ENCODE data around the gene CREB3L2. TPM values are rescaled to one million over a fixed set of nuclear protein-coding genes. Genes with fewer than 3 reads are reported as not detected.

Gene CREB3L2
- total and polyA plus RNA-seq, 4 donors = 7.4 to 89.1 (median 44.0) TPM

- no peak overlapping the region for H3K4me3 ChIP-seq
- H3K27me3 ChIP-seq (ENCODE audit: control insufficient read depth in 3 of 3, insufficient read depth in 3 of 3, low read length in 2 of 3) = no peaks in the 10 kb centered on the region
- peaks cover 0 to 11% (median 2%) of the 10 kb centered on the region in 5 donors for H3K4me1 ChIP-seq (ENCODE audit: control insufficient read depth in 5 of 5, insufficient read depth in 5 of 5, low read length in 5 of 5)
- no peak overlapping the region for H3K27ac ChIP-seq (ENCODE audit: low read depth in 1 of 2, low read length in 1 of 2)
- no peak for ATAC-seq (ENCODE audit: insufficient read depth, low FRiP score)
- H3K9me3 ChIP-seq (ENCODE audit: control insufficient read depth in 4 of 4, insufficient read depth in 3 of 4, low read length in 3 of 4) = no peaks in the 10 kb centered on the region
- DNase-seq = no peak
- 84 to 90% methylated on average over 9 of the region's 9 CpGs for WGBS, 2 donors
- no peak for TF ChIP-seq CTCF (IDR thresholded peaks at IDR 0.05; ENCODE audit: control extremely low read depth, extremely low read depth)
- no peak overlapping the region for H3K9ac ChIP-seq (ENCODE audit: insufficient read depth in 1 of 2, low read length in 2 of 2)
- peaks cover 5 to 19% (median 17%) of the 10 kb centered on the region in 4 donors for H3K36me3 ChIP-seq (ENCODE audit: control insufficient read depth in 4 of 4, insufficient read depth in 4 of 4, low read length in 4 of 4)
Measured at GRCh38 chr7:137916980-137917645, 84.8 kb downstream of the CREB3L2 start.

GRCh38 chr7:137916564-137916963, 85.3 kb downstream of the CREB3L2 start:
- Histone ChIP-seq H3K9ac (ENCODE audit: insufficient read depth in 1 of 2, low read length in 2 of 2) (no peak overlapping the region), H3K9me3 (ENCODE audit: control insufficient read depth in 4 of 4, insufficient read depth in 3 of 4, low read length in 3 of 4) (no peaks in the 10 kb centered on the region), H3K4me1 (ENCODE audit: control insufficient read depth in 5 of 5, insufficient read depth in 5 of 5, low read length in 5 of 5) (peaks cover 0 to 11% (median 2%) of the 10 kb centered on the region in 5 donors), H3K27ac (ENCODE audit: low read depth in 1 of 2, low read length in 1 of 2) (no peak overlapping the region), H3K36me3 (ENCODE audit: control insufficient read depth in 4 of 4, insufficient read depth in 4 of 4, low read length in 4 of 4) (peaks cover 5 to 22% (median 20%) of the 10 kb centered on the region in 4 donors), H3K4me3 (no peak overlapping the region), H3K27me3 (ENCODE audit: control insufficient read depth in 3 of 3, insufficient read depth in 3 of 3, low read length in 2 of 3) (no peaks in the 10 kb centered on the region)
- no peak for TF ChIP-seq CTCF (IDR thresholded peaks at IDR 0.05; ENCODE audit: control extremely low read depth, extremely low read depth)
- DNase-seq (no peak), ATAC-seq (ENCODE audit: insufficient read depth, low FRiP score) (no peak)
- WGBS, 2 donors = 96 to 97% methylated on average over 8 of the region's 8 CpGs

GRCh38 chr7:137915266-137915665, 86.6 kb downstream of the CREB3L2 start:
- Histone ChIP-seq H3K36me3 (ENCODE audit: control insufficient read depth in 4 of 4, insufficient read depth in 4 of 4, low read length in 4 of 4) (peaks cover 5 to 22% (median 20%) of the 10 kb centered on the region in 4 donors), H3K4me3 (no peak overlapping the region), H3K27me3 (ENCODE audit: control insufficient read depth in 3 of 3, insufficient read depth in 3 of 3, low read length in 2 of 3) (no peaks in the 10 kb centered on the region), H3K9ac (ENCODE audit: insufficient read depth in 1 of 2, low read length in 2 of 2) (no peak overlapping the region), H3K9me3 (ENCODE audit: control insufficient read depth in 4 of 4, insufficient read depth in 3 of 4, low read length in 3 of 4) (no peaks in the 10 kb centered on the region), H3K4me1 (ENCODE audit: control insufficient read depth in 5 of 5, insufficient read depth in 5 of 5, low read length in 5 of 5) (peaks cover 0 to 4% (median under 1%) of the 10 kb centered on the region in 5 donors), H3K27ac (ENCODE audit: low read depth in 1 of 2, low read length in 1 of 2) (no peak overlapping the region)
- TF ChIP-seq CTCF (IDR thresholded peaks at IDR 0.05; ENCODE audit: control extremely low read depth, extremely low read depth) = no peak
- ATAC-seq (ENCODE audit: insufficient read depth, low FRiP score) (no peak), DNase-seq (no peak)
- 90 to 93% methylated on average over 3 of the region's 3 CpGs for WGBS, 2 donors
